ENCODE data around the gene YAP1.

DNA sequence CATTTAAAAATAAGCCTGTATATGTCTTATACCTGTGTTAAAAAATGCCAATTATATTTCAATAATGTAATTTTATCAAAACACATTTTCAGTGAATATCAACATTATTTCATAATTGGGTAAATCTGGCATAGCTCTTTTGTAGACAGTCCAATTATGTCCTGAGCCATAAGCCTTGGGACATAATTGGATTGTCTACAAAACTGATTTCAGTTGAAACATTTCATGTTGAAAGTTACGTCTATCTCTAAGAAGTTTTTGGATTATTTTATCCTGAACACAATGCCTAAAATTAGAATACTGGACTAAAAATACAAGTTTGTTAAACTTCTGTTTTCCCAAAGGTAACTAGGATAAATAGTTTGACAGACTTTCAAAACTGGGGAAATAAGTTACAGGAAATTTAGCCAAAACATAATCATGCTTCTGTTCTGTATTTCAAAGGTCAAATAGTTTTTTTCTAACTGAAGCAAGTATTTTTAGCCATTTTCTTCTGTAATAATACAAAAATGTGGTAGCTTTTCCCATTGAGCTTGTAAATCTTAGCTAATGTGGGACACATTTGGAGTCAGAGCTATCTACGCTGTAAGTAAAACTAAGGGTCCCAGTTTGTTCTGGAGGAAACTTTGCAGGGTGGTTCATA lies 106.3 kb downstream of the YAP1 start:
- TF ChIP-seq CTCF (conservative IDR thresholded peaks at IDR 0.05 in 1 of 2, IDR thresholded peaks at IDR 0.05 in 1 of 2; ENCODE audit: low read depth in 1 of 2, low read length in 2 of 2) (no peak), EZH2 (IDR thresholded peaks at IDR 0.05; ENCODE audit: low read length, missing control alignments) (no peak)
